ENCODE data around the gene RNF130.

Gene RNF130

GRCh38 chr5:180116077-180116999, 44.8 kb upstream of the RNF130 start:
- no peak for DNase-seq (ENCODE audit: low spot score)
- TF ChIP-seq, protein P1, sequence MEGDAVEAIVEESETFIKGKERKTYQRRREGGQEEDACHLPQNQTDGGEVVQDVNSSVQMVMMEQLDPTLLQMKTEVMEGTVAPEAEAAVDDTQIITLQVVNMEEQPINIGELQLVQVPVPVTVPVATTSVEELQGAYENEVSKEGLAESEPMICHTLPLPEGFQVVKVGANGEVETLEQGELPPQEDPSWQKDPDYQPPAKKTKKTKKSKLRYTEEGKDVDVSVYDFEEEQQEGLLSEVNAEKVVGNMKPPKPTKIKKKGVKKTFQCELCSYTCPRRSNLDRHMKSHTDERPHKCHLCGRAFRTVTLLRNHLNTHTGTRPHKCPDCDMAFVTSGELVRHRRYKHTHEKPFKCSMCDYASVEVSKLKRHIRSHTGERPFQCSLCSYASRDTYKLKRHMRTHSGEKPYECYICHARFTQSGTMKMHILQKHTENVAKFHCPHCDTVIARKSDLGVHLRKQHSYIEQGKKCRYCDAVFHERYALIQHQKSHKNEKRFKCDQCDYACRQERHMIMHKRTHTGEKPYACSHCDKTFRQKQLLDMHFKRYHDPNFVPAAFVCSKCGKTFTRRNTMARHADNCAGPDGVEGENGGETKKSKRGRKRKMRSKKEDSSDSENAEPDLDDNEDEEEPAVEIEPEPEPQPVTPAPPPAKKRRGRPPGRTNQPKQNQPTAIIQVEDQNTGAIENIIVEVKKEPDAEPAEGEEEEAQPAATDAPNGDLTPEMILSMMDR (IDR thresholded peaks at IDR 0.05; ENCODE audit: extremely low read depth, missing control alignments), result no peak

- no peak for DNase-seq (ENCODE audit: low spot score)
- TF ChIP-seq, protein P1 (IDR thresholded peaks at IDR 0.05; ENCODE audit: extremely low read depth, missing control alignments), result no peak
Measured at GRCh38 chr5:180115326-180116076, 43.9 kb upstream of the RNF130 start.

DNA sequence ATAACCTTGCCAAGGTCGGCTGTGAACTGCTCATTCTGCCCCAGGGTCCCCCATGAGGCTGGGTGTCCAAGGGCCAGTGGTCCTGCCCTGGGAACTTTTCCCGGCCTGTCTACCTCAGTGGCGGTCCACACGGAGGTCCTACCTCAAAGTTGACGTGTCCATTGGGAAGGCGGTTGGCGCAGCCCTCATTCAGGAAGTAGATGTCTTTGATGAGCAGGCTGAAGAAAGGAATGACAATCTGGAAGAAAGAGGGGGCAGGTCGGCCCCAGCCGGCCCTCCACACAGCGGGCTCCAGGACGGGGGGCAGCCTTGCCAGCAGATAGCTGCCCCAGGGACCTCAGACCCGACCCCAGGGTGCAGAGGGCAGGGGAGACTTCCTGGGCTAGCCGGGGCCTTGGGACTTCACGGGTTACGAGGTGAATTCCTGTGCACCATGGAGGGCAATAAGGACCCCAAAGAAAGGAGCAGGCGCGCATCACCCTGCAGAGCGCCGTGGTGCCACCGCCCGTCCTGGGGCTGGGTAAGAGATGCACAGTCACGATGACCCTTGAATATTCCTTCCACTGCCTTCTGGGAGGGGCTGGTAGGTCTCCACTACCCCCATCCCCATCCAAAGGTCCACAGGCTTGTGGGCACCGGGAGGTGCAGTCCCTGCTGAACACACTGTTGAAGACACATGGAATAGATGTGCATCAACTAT, 42.9 kb upstream of the RNF130 start:
- TF ChIP-seq, protein P1 (IDR thresholded peaks at IDR 0.05; ENCODE audit: extremely low read depth, missing control alignments), result no peak

GRCh38 chr5:180113660-180114303, 42.2 kb upstream of the RNF130 start:
- TF ChIP-seq, protein P1 (IDR thresholded peaks at IDR 0.05; ENCODE audit: extremely low read depth, missing control alignments), result no peak
- no peak for DNase-seq (ENCODE audit: low spot score)

More for the DNA sequence above, 42.9 kb upstream of the RNF130 start:
- DNase-seq (ENCODE audit: low spot score), result no peak

- DNase-seq (ENCODE audit: low spot score), result no peak
- TF ChIP-seq, protein P1 (IDR thresholded peaks at IDR 0.05; ENCODE audit: extremely low read depth, missing control alignments), result no peak
Measured at GRCh38 chr5:180112181-180112861, 40.8 kb upstream of the RNF130 start.

DNA sequence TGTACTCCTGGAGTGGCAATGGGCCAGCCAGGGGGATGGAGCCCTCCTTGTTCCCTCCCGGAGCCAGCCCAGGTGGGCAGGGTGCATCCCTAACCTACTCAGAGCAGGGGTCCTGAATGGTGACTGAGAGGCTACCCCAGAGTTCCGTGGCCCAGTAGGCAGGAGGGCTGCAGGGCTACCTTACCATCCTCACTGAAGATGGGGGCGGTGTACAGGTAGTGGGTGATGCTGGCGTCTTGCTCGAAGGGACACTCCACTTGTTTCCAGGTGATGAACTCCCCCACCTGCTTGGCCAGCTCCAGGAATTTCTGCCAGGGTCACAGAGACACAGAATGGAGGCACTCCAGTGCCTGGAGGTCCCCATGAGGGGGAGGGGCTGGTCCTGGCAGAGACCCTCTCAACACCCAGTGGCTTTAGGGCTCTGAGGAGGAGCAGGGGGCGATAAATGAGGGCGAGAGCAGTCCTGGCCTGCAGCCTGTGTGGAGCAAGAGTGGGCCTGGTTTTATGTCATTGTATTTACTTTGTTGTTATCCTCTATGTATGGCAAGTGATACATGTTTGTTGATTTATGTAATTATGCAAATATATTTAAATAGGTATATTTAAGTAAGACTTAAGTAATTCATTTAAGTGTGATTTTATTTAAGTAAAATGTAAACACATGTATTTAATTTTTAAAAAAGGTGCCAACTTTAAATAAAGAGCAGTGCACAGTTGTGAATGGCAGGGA, 39.9 kb upstream of the RNF130 start:
- no peak for DNase-seq (ENCODE audit: low spot score)
- TF ChIP-seq, protein P1 (IDR thresholded peaks at IDR 0.05; ENCODE audit: extremely low read depth, missing control alignments), result no peak

All from GM20000 (cell line).